Fibroblast of upper back skin (primary cell): Measurements from ENCODE around the gene RRP8.
A peak's percentile ranks its signal among the peaks of the same experiment; 100 is the strongest.

ENCODE experiments used
- DNase-seq: peaks from one replicate; pipeline ENCODE4 v3.0.0-alpha.2; 2013

The RRP8 gene

DNA sequence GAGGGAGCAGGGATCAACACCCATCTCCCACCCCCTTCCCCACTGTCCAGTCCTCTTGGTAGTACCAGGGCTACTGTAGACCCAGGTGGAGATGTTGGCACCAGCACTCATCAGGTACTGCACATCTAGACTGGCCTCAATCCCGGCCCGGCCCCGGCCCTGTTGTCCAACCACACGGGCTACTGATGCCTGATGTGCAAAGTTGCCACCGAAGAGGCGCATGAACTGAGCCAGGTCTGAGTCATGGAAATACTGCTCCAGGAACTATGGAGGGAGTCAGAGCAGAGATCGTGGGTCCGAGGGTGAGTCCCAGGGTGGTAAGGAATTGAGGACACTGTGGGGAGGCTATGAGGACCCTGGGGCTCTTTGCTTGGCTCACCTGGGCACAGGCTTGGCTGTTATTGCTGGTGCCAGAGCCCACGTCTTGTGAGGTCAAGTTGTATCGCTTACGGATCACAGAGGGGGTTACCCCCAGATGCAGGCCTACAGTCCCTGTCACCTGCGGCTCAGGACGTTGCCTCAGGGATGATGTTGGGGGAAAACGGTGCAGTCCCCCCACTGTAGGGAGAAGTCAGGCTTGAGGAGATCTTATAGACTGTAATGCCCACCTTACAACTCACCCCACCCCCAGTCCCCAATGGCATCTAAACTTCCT, 13.3 kb upstream of the RRP8 start:
- DNase-seq: no peak

- DNase-seq: no peak
These were observed 12.6 kb upstream of the RRP8 start for GRCh38 chr11:6615882-6616585.

DNA sequence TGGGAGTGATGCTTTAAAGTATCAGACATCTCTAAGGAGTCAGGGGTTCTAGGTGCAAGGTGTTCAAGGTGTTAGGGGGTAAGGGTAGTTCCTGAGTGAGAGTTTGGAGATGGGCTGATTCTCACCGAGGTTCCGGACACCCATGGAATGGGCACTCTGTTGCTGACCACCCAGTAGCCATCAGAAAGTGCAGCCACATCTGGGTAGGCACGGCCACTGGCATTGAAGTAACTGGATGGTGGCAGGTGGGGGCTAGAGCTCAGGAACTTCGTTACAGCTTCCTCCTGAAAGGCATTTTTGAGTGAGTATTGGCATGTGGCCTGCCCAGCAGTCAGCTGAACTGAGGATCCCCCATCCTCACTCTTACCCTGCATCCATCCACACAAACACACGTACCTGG, 11.6 kb upstream of the RRP8 start:
- DNase-seq: no peak

DNA sequence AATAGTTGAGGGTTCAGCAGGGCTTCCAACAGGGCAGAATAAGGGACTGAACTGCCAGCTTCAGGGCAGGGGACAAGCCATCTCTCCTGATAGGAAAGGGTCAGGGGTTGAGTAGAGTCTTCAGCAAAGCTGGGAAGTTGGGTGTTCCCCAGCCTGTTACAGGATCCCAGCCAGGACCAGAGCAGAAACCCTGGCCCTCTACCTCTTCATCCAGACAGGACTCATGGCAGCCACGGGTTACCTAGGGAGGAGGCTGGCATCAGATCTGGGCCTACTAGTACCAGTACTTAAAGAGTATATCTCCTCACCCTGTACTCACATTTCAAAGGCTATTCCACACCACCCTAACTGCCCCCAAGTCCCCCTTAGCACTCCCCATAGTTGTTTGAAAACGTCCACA, 11.0 kb upstream of the RRP8 start:
- no peak for DNase-seq

DNA sequence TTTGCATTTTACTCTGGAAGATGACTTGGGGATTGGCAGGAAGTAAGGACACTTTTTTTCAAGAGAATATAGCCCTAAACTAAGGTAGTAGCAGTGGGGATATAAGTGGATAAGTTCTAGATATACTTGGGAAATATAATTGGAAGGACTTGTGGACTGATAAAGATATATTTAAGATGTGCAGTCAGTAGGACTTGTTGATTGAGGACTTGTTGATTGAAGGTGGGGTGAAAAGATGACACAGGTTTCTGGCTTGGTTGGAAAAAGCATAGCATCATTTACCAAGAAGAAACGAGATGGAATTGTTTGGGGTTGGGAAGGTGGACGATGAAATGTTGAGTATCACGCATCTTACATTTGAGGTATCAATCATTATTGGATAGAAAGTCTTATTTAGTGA, 10.1 kb upstream of the RRP8 start:
- DNase-seq: no peak

GRCh38 chr11:6612213-6613041, 9.0 kb upstream of the RRP8 start, which contains the start of gene TAF10:
TAF10 (minus strand) TSS chr11:6612216; CDS start chr11:6612189, 27 bp downstream.
- peak; percentile 97 for DNase-seq

DNA sequence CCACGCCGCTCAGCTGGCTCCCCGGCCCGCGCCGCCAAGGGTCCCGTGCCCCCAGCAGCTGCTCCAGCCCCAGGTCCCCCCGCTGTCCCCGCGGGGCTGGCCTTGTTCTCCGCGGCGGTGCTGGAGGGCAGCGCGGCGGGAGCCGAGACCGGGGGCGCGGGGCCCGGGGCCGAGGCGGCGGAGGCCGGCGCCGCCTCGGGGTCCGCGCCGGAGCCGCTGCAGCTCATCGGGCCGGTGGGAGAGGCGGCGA, 8.5 kb upstream of the RRP8 start:
- no peak for DNase-seq

- DNase-seq: no peak
These were observed 7.9 kb upstream of the RRP8 start for GRCh38 chr11:6611092-6611962.

DNA sequence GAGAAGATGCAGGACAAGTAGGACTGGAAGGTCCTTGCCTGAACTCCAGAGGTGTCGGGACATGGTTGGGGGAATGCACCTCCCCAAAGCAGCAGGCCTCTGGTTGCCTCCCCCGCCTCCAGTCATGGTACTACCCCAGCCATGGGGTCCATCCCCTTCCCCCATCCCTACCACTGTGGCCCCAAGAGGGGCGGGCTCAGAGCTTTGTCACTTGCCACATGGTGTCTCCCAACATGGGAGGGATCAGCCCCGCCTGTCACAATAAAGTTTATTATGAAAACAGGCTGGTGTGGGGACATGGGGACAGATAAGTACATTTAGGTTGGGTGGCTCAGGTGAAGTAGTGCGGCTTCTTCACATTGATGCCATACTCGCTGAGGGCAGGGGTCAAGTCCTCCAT, 7.2 kb upstream of the RRP8 start:
- DNase-seq: no peak

DNA sequence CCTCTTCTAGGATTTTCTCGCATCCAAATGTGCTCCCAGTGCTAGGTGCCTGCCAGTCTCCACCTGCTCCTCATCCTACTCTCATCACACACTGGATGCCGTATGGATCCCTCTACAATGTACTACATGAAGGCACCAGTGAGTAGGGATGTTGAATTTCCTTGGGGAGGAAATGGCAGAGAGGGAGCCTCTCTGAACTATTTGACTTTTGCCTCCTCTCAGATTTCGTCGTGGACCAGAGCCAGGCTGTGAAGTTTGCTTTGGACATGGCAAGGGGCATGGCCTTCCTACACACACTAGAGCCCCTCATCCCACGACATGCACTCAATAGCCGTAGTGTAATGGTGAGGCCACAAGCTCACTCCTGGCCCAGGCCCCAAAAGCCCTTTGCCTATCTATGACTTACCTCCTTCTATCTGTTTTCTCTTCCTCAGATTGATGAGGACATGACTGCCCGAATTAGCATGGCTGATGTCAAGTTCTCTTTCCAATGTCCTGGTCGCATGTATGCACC, 6.1 kb upstream of the RRP8 start:
- DNase-seq: no peak

DNA sequence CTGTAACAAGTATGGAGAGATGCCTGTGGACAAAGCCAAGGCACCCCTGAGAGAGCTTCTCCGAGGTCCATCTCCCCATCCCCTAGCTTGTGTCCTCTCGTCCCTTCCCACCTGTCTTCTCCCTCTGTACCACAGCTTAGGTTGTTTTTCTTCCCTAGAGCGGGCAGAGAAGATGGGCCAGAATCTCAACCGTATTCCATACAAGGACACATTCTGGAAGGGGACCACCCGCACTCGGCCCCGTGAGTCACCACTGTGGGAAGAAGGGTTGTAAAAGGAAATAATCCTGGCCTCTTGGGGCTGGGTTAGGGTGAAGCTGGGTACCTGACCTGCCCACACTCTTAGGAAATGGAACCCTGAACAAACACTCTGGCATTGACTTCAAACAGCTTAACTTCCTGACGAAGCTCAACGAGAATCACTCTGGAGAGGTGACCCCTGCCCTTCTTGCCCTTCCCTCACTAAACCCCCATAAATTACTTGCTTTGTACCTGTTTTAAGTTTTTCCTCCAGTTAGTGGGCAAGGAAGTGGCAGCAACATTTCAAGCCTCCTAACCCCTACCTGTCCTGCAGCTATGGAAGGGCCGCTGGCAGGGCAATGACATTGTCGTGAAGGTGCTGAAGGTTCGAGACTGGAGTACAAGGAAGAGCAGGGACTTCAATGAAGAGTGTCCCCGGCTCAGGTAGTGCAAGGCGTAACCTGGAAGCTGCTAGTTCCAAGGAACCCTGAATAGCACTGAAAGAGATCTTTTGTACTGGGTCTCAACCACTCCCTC, 5.5 kb upstream of the RRP8 start:
- no peak for DNase-seq

DNA sequence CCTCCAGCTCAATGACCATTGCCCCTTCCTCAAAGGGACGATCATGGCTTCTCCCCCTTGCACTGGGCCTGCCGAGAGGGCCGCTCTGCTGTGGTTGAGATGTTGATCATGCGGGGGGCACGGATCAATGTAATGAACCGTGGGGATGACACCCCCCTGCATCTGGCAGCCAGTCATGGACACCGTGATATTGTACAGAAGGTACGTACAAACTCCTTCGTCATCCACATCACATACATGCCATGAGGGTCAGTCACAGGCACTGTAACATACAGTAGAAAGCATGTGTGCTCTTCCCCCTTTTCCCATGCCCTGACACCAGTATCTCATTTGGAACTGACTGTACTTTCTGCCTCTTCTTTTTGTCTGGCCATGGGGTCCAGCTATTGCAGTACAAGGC, 4.6 kb upstream of the RRP8 start:
- DNase-seq: peak; percentile 41

- peak; percentile 62 for DNase-seq
These were observed 3.9 kb upstream of the RRP8 start for GRCh38 chr11:6607190-6607795.

DNA sequence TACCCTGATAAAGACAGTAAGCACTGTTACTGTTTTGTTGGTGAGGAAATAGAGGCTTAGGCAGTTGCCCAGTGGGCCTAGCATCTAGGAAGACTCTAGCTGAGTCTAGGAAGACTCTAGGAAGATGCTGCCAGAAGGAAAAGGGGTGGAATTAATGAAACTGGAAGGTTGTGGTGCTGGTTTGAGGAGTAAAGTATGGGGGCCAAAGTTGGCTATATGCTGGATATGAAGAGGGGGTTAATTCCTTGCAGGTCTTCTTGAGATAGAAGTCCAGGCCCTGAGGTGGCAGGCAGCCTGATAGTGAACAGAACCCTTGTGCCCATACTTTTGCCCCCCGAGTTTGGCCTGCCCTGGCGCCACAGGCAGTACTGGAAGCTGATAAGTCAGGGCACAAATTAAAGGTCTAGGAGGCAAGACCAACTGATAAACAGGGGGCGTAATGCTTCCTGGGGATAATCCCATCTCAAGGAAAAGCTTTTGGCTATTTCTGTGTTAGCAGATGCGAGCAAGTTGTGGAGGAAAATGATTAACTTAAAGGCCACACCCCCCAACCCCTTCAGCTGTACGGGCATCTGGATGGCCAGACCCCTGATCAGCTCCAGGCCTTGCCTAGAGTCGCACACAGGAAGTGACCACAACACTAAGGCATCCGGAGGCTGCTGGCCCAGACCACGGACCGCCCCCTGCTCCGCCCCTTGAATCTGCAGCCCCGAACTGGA, 3.2 kb upstream of the RRP8 start:
- DNase-seq: peak; percentile 96

GRCh38 chr11:6604790-6605189, 1.4 kb upstream of the RRP8 start:
- no peak for DNase-seq

- peak; percentile 69 for DNase-seq
These were observed 738 bp upstream of the RRP8 start for GRCh38 chr11:6604081-6604626.

DNA sequence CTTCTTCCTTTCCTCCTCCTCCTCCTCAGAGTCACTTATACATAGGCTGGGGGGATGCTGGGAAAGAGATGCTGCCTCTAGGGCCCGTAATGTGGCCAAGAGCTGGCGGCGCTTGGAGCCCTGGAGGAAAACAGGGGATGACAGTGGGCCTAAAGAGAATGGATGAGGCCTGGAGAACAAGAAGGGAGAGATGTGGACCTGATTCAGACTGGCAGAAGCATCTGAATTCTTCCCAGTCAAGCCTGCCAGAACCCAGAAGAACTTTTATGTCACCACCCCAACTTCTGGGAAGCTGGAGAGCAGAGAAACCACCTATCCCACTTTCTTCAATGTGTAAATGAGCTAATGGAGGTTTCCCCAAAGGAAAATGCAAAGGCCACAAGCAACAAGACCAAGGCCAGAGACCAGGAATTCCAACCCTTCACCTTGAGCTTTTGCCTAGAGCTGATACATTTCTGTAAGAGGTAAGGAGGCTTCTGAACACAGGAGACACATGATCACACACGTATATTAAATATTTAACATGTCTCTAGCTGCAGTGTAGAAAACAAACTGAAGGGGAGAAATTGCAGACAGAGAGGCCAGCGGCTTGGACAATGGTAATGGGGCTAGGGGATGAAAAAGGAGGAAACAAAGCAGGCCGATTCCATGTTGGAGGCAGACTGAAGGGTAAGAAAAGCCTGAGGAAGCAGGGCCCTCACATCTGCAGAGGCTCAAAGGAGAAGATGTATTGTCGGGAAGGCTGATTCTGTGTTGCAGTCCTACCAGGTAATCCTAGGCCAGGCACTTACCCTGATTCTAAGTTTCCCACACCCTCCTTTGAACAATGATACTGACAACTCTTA, 1.1 kb downstream of the RRP8 start:
- DNase-seq: no peak

GRCh38 chr11:6601041-6601461, 2.4 kb downstream of the RRP8 start:
- DNase-seq: no peak

DNA sequence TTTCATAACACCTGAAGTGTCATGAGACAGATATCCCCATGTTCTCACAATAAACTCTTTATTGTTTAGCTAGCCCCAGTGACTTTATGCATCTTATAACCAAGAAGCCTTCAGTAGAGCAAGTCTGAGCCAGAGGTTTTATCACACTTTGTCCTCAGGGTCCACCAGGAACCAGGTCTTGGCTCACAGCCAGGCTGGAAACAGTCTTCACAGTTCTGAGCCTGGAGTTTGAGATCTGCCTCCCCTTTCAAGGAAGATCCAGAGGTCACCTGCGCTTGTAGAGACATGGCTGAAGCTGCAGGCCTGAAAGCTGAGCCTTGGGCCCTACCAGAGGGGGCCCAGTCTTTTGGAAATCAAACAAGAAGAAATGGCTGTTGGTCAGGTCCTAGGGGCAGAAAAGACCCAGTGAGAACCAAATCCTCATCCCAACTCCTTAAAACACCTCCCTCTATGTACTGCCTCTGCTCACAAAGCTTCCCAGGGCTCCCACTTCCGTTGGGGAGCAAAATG, 3.5 kb downstream of the RRP8 start:
- DNase-seq: no peak
